WTC11 (cell line): ENCODE measurements around the gene ARHGAP42. TPM values are rescaled to one million over a fixed set of nuclear protein-coding genes. Genes with fewer than 3 reads are reported as not detected.

Experiments used
- ATAC-seq: fragments of 200-7000 bp; cut with Tn5 transposase; 2 replicates; pipeline ENCODE4 v1.10.0; 2021; ENCODE audit warnings: mild to moderate bottlenecking, moderate library complexity
- CTCF ChIA-PET: fragments of 300-600 bp; sonication (Branson Sonifier 250); formaldehyde crosslinking; loops from one replicate; lab custom pipeline; 2021; ENCODE audit warnings: antibody characterized with exemption; lab: Charles Lee
- POLR2A ChIA-PET: fragments of 350-600 bp; sonication (Branson Sonifier 250); formaldehyde crosslinking; loops from one replicate; lab custom pipeline; 2021; ENCODE audit warnings: antibody characterized with exemption; lab: Charles Lee
- DNase-seq: peaks from one replicate; pipeline ENCODE4 v3.0.0; 2021; ENCODE audit warnings: low spot score
- H3K27ac Mint-ChIP-seq: 2 replicates; pipeline ENCODE4 v1.8.0; 2021; ENCODE audit warnings: mixed read lengths
- H3K27me3 Mint-ChIP-seq: 2 replicates; pipeline ENCODE4 v1.8.0; 2021; ENCODE audit warnings: low read depth, mild to moderate bottlenecking, moderate library complexity, mixed read lengths
- H3K36me3 Mint-ChIP-seq: 2 replicates; pipeline ENCODE4 v1.8.0; 2021; ENCODE audit warnings: mixed read lengths
- H3K4me1 Mint-ChIP-seq: 2 replicates; pipeline ENCODE4 v1.8.0; 2022; ENCODE audit warnings: mixed read lengths
- H3K4me3 Mint-ChIP-seq: 2 replicates; pipeline ENCODE4 v1.8.0; 2021; ENCODE audit warnings: mild to moderate bottlenecking, moderate library complexity, mixed read lengths
- H3K9me3 Mint-ChIP-seq: 2 replicates; pipeline ENCODE4 v1.8.0; 2021; ENCODE audit warnings: mixed read lengths
- ATF6 ChIP-seq: sonication (generic); formaldehyde crosslinking; IDR thresholded peaks from 2 replicates; pipeline ENCODE4 v1.8.1; 2023; ENCODE audit warnings: mild to moderate bottlenecking, missing genetic modification reagents
- CBFB ChIP-seq: sonication (generic); formaldehyde crosslinking; IDR thresholded peaks from 2 replicates; pipeline ENCODE4 v1.8.1; 2022; ENCODE audit warnings: mild to moderate bottlenecking, low read depth, missing genetic modification reagents
- CREB1 ChIP-seq: sonication (generic); formaldehyde crosslinking; IDR thresholded peaks from 2 replicates; pipeline ENCODE4 v1.8.0; 2023; ENCODE audit warnings: mild to moderate bottlenecking, missing genetic modification reagents
- CREM ChIP-seq: sonication (generic); formaldehyde crosslinking; IDR thresholded peaks from 2 replicates; pipeline ENCODE4 v1.8.1; 2022; ENCODE audit warnings: mild to moderate bottlenecking, missing genetic modification reagents, moderate library complexity
- E2F4 ChIP-seq: sonication (generic); formaldehyde crosslinking; IDR thresholded peaks from 2 replicates; pipeline ENCODE4 v1.8.1; 2022; ENCODE audit warnings: low read depth, mild to moderate bottlenecking, moderate library complexity, missing genetic modification reagents, borderline replicate concordance
- FOXJ3 ChIP-seq: sonication (generic); formaldehyde crosslinking; IDR thresholded peaks from 2 replicates; pipeline ENCODE4 v1.9.0; 2021; ENCODE audit warnings: missing genetic modification reagents, mild to moderate bottlenecking, borderline replicate concordance
- HMGA2 ChIP-seq: fragments of 250-450 bp; sonication (Bioruptor Pico); IDR thresholded peaks from 2 replicates; pipeline ENCODE4 v1.4.0; 2021; ENCODE audit warnings: mild to moderate bottlenecking, moderate library complexity
- JAZF1 ChIP-seq: fragments of 250-450 bp; sonication (Bioruptor Pico); IDR thresholded peaks from 2 replicates; pipeline ENCODE4 v1.9.0; 2021; ENCODE audit warnings: moderate library complexity, mild to moderate bottlenecking, inconsistent platforms
- NR3C1 ChIP-seq: sonication (generic); formaldehyde crosslinking; conservative IDR thresholded peaks from 2 replicates; pipeline ENCODE4 v1.8.1; 2023; ENCODE audit warnings: low read depth, mild to moderate bottlenecking, missing genetic modification reagents
- SP1 ChIP-seq: sonication (generic); formaldehyde crosslinking; conservative IDR thresholded peaks from 2 replicates; pipeline ENCODE4 v1.8.1; 2022; ENCODE audit warnings: missing genetic modification reagents
- STAT6 ChIP-seq: sonication (generic); formaldehyde crosslinking; conservative IDR thresholded peaks from 2 replicates; pipeline ENCODE4 v1.8.1; 2023; ENCODE audit warnings: mild to moderate bottlenecking, low read depth, missing genetic modification reagents, moderate library complexity
- ZBTB21 ChIP-seq: sonication (generic); formaldehyde crosslinking; IDR thresholded peaks from 2 replicates; pipeline ENCODE4 v1.8.1; 2023; ENCODE audit warnings: mild to moderate bottlenecking, missing genetic modification reagents, borderline replicate concordance
- ZNF219 ChIP-seq: sonication (generic); formaldehyde crosslinking; IDR thresholded peaks from 2 replicates; pipeline ENCODE4 v1.8.0; 2023; ENCODE audit warnings: missing genetic modification reagents, mild to moderate bottlenecking, borderline replicate concordance
- ZNF281 ChIP-seq: sonication (generic); formaldehyde crosslinking; IDR thresholded peaks from 2 replicates; pipeline ENCODE4 v1.8.0; 2023; ENCODE audit warnings: mild to moderate bottlenecking, missing genetic modification reagents
- ZNF416 ChIP-seq: fragments of 250-450 bp; sonication (Bioruptor Pico); IDR thresholded peaks from 2 replicates; pipeline ENCODE4 v1.9.0; 2021; ENCODE audit warnings: mild to moderate bottlenecking, inconsistent platforms
- ZNF425 ChIP-seq: fragments of 250-450 bp; sonication (Bioruptor Pico); conservative IDR thresholded peaks from 2 replicates; pipeline ENCODE4 v1.9.0; 2021; ENCODE audit warnings: mild to moderate bottlenecking
- total RNA-seq: library from RNA; stranded (reverse); gene quantifications from 3 replicates; pipeline ENCODE4 v1.2.3, GENCODE V29; 2021
- TF ChIP-seq, protein P1 (sequence below): sonication (generic); formaldehyde crosslinking; IDR thresholded peaks from 2 replicates; pipeline ENCODE4 v1.8.1; 2022; ENCODE audit warnings: missing genetic modification reagents, borderline replicate concordance

ARHGAP42 gene
- total RNA-seq, 1 experiment from 2014 or later, result 32.5 TPM

- Mint-ChIP-seq H3K4me1 (peaks cover 12% of the 10 kb centered on the region), H3K27ac (no peak overlapping the region), H3K27me3 (no peaks in the 10 kb centered on the region)
- CTCF ChIA-PET, result no interaction called here
- TF ChIP-seq JAZF1 (no peak), SP1 (CRISPR knock-in tag) (no peak), CREM (CRISPR knock-in tag) (no peak), E2F4 (CRISPR knock-in tag) (no peak), STAT6 (CRISPR knock-in tag) (no peak), NR3C1 (CRISPR knock-in tag) (no peak), ZBTB21 (no peak), HMGA2 (CRISPR knock-in tag) (no peak), FOXJ3 (CRISPR knock-in tag) (no peak), CBFB (CRISPR knock-in tag) (no peak), ZNF416 (CRISPR knock-in tag) (no peak), ZNF219 (CRISPR knock-in tag) (no peak)
- TF ChIP-seq, all 79 proteins: peak for 0
- POLR2A ChIA-PET, result no interaction called here
- no peaks in the 10 kb centered on the region for H3K36me3 Mint-ChIP-seq
- ATAC-seq (no peak), DNase-seq (no peak)
- H3K4me3 Mint-ChIP-seq, result no peak overlapping the region
- H3K9me3 Mint-ChIP-seq, result no peaks in the 10 kb centered on the region
These were observed 221.7 kb downstream of the ARHGAP42 start for GRCh38 chr11:100908746-100909145.

DNA sequence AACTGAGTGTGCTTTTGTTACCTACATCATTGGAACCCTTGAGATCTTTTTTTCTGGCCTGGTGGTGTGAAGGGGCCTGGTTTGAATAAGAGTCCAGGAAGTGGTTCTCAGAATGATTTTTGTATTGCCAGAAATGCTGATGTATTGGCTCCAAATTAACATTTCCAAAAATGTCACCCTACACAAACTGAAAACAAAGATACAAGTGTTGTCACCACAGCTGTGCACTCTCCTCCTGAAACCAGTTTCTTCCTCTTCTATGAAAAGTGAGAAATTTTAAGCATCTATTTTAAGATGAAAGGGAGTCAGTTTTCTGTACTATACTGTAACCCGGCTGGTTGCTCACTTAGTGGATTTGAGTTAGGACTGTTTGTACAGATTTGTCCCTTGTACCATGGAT lies 223.7 kb downstream of the ARHGAP42 start:
- no peaks in the 10 kb centered on the region for H3K36me3 Mint-ChIP-seq
- TF ChIP-seq CREB1 (CRISPR knock-in tag) (no peak), ZNF281 (CRISPR knock-in tag) (no peak), ZNF425 (CRISPR knock-in tag) (no peak), ATF6 (CRISPR knock-in tag) (no peak)
- TF ChIP-seq, protein P1, sequence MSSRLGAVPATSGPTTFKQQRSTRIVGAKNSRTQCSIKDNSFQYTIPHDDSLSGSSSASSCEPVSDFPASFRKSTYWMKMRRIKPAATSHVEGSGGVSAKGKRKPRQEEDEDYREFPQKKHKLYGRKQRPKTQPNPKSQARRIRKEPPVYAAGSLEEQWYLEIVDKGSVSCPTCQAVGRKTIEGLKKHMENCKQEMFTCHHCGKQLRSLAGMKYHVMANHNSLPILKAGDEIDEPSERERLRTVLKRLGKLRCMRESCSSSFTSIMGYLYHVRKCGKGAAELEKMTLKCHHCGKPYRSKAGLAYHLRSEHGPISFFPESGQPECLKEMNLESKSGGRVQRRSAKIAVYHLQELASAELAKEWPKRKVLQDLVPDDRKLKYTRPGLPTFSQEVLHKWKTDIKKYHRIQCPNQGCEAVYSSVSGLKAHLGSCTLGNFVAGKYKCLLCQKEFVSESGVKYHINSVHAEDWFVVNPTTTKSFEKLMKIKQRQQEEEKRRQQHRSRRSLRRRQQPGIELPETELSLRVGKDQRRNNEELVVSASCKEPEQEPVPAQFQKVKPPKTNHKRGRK (CRISPR knock-in tag), result no peak
- TF ChIP-seq, all 79 proteins: peak for 0
- H3K27ac Mint-ChIP-seq, result no peak overlapping the region
- ChIA-PET CTCF (no interaction called here), POLR2A (no interaction called here)
- DNase-seq, result no peak
- H3K27me3 Mint-ChIP-seq, result no peaks in the 10 kb centered on the region
- no peak overlapping the region for H3K4me3 Mint-ChIP-seq
- H3K4me1 Mint-ChIP-seq, result peaks cover 18% of the 10 kb centered on the region
- ATAC-seq, result no peak
- H3K9me3 Mint-ChIP-seq, result no peaks in the 10 kb centered on the region
